Activated T-helper 1 cell treated with Interleukin-2 at 50 U/mL for 16 hours (primary cell): Measurements from ENCODE around the gene RNF152.

Experiments used
- DNase-seq: peaks from one replicate; pipeline ENCODE4 v3.0.0-alpha.2; 2020; ENCODE audit warnings: low read depth

RNF152 gene

GRCh38 chr18:61892683-61893308 is at the start of gene RNF152:
RNF152 (minus strand) TSS chr18:61893007; CDS start chr18:61816463, 76,544 bp downstream.
- peak; percentile 0 for DNase-seq

GRCh38 chr18:61941948-61942471 is 49.2 kb upstream of the RNF152 start:
- no peak for DNase-seq

- no peak for DNase-seq
These were observed 46.4 kb upstream of the RNF152 start for GRCh38 chr18:61939046-61939674.

GRCh38 chr18:61935362-61935761 is 42.6 kb upstream of the RNF152 start:
- no peak for DNase-seq

GRCh38 chr18:61931654-61932379 is 39.0 kb upstream of the RNF152 start:
- DNase-seq, result no peak

- DNase-seq, result no peak
These were observed 37.3 kb upstream of the RNF152 start for GRCh38 chr18:61929881-61930640.

GRCh38 chr18:61926532-61926931 is 33.7 kb upstream of the RNF152 start:
- DNase-seq, result no peak

- no peak for DNase-seq
These were observed 31.7 kb upstream of the RNF152 start for GRCh38 chr18:61924550-61924949.

GRCh38 chr18:61922435-61922834 is 29.6 kb upstream of the RNF152 start:
- DNase-seq, result no peak

- DNase-seq, result no peak
These were observed 28.9 kb upstream of the RNF152 start for GRCh38 chr18:61921621-61922235.

GRCh38 chr18:61917818-61918217 is 25.0 kb upstream of the RNF152 start:
- no peak for DNase-seq

GRCh38 chr18:61912476-61912875 is 19.7 kb upstream of the RNF152 start:
- DNase-seq, result no peak

GRCh38 chr18:61910101-61910500 is 17.3 kb upstream of the RNF152 start:
- DNase-seq, result no peak

- DNase-seq, result no peak
These were observed 15.9 kb upstream of the RNF152 start for GRCh38 chr18:61908661-61909060.

- no peak for DNase-seq
These were observed 8.6 kb upstream of the RNF152 start for GRCh38 chr18:61901323-61901986.

- DNase-seq, result no peak
These were observed 7.9 kb upstream of the RNF152 start for GRCh38 chr18:61900504-61901281.

GRCh38 chr18:61898640-61899101 is 5.9 kb upstream of the RNF152 start:
- no peak for DNase-seq

GRCh38 chr18:61896757-61897156 is 4.0 kb upstream of the RNF152 start:
- no peak for DNase-seq

- DNase-seq, result no peak
These were observed 3.3 kb upstream of the RNF152 start for GRCh38 chr18:61896118-61896517.

GRCh38 chr18:61894751-61895524 is 2.1 kb upstream of the RNF152 start:
- DNase-seq, result no peak
